Fibroblast of skin of left biceps (primary cell): ENCODE data around the gene NRF1.

Source experiments
- DNase-seq, 2 experiments: peaks; one replicate each; pipeline ENCODE4 v3.0.0-alpha.2; 2013; ENCODE audit warnings: low read depth in 2 of 2

The NRF1 gene

GRCh38 chr7:129739427-129739826, 127.9 kb downstream of the NRF1 start:
- no peak for DNase-seq

- no peak for DNase-seq
Observed at GRCh38 chr7:129740574-129741410, 129.3 kb downstream of the NRF1 start.

GRCh38 chr7:129741743-129742213, 130.3 kb downstream of the NRF1 start:
- no peak for DNase-seq

- DNase-seq, result no peak
Observed at GRCh38 chr7:129742256-129742655, 130.7 kb downstream of the NRF1 start.

GRCh38 chr7:129746857-129747529, 135.5 kb downstream of the NRF1 start:
- DNase-seq, result no peak

GRCh38 chr7:129748356-129749109, 137.0 kb downstream of the NRF1 start:
- no peak for DNase-seq

GRCh38 chr7:129750091-129750490, 138.6 kb downstream of the NRF1 start:
- no peak for DNase-seq

- no peak for DNase-seq
Observed at GRCh38 chr7:129750501-129750900, 139.0 kb downstream of the NRF1 start.

- DNase-seq, result no peak
Observed at GRCh38 chr7:129751916-129752315, 140.4 kb downstream of the NRF1 start.

- DNase-seq, result no peak
Observed at GRCh38 chr7:129752760-129753159, 141.2 kb downstream of the NRF1 start.

- DNase-seq, result no peak
Observed at GRCh38 chr7:129754406-129754805, 142.9 kb downstream of the NRF1 start.

- no peak for DNase-seq
Observed at GRCh38 chr7:129757991-129758390, 146.5 kb downstream of the NRF1 start.

GRCh38 chr7:129762387-129762969, 151.0 kb downstream of the NRF1 start:
- no peak for DNase-seq

GRCh38 chr7:129764247-129765084, 152.9 kb downstream of the NRF1 start:
- no peak for DNase-seq

GRCh38 chr7:129765352-129765751, 153.8 kb downstream of the NRF1 start:
- no peak for DNase-seq

GRCh38 chr7:129767120-129768015, 155.8 kb downstream of the NRF1 start:
- no peak for DNase-seq

- DNase-seq, result no peak
Observed at GRCh38 chr7:129768614-129769399, 157.3 kb downstream of the NRF1 start.

- DNase-seq, result no peak
Observed at GRCh38 chr7:129769400-129769774, 157.9 kb downstream of the NRF1 start.
